ENCODE results near the gene PSD. TPM values are rescaled to one million over a fixed set of nuclear protein-coding genes. Genes with fewer than 3 reads are reported as not detected.

Gene PSD
- total and polyA plus RNA-seq, 7 donors = 0.15 to 1.7 (median 0.51) TPM; not detected in 1

DNA sequence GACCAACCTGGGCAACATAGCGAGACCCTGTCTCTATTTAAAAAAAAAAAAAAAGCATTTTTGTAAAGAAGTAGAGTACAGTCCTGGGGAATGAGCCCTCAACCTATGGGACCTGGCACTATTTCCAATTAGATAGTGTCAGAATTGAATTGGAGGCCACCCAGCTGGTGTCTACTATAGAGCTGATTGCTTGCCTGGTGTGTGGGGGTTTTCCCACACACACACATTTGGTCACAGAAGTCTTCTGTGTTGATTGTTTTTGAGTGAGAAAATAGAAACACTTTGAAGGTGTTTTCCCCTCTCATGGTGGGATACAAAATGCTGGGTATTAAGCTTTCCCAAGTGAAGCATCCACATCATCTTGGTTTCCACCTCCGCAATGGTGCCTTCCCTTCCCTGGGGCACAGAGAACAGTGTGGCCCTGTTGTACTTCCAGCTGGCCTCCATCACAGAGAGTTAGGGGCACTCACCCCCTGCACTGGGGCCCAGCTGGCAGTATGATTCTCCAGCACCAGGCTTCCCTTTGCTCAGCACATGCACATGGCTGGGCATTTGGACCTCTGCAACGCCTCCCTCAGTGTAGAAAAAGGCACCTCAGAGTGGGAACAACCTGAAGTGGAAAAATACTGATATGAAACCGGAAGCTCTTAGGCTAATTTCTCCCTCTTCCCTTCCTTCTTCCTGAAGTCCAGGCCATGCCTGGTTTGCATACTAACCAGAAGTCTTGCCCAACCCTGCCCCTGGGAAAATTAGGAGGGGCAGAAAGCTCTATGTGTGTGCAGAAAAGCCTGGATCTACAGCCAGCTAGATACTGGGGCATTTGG, 33.8 kb downstream of the PSD start:
- intact Hi-C loops (cut with DNase I) = no loop called here
- Histone ChIP-seq H3K4me1 (no peaks in the 10 kb centered on the region), H3K4me3 (no peak overlapping the region), H3K27me3 (ENCODE audit: insufficient read depth in 3 of 3, low read length in 2 of 3) (no peaks in the 10 kb centered on the region), H3K36me3 (ENCODE audit: insufficient read depth in 1 of 2, low read depth in 1 of 2) (peaks cover 3 to 38% of the 10 kb centered on the region in 2 donors), H3K9me3 (no peaks in the 10 kb centered on the region), H3K27ac (no peak overlapping the region)
- peak in 1 of 2 donors; percentile 31 for DNase-seq
- TF ChIP-seq, protein P1, sequence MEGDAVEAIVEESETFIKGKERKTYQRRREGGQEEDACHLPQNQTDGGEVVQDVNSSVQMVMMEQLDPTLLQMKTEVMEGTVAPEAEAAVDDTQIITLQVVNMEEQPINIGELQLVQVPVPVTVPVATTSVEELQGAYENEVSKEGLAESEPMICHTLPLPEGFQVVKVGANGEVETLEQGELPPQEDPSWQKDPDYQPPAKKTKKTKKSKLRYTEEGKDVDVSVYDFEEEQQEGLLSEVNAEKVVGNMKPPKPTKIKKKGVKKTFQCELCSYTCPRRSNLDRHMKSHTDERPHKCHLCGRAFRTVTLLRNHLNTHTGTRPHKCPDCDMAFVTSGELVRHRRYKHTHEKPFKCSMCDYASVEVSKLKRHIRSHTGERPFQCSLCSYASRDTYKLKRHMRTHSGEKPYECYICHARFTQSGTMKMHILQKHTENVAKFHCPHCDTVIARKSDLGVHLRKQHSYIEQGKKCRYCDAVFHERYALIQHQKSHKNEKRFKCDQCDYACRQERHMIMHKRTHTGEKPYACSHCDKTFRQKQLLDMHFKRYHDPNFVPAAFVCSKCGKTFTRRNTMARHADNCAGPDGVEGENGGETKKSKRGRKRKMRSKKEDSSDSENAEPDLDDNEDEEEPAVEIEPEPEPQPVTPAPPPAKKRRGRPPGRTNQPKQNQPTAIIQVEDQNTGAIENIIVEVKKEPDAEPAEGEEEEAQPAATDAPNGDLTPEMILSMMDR (IDR thresholded peaks at IDR 0.05) = no peak
- 51 to 61% (median 55%) methylated on average over 4 of the region's 4 CpGs for WGBS, 3 donors
- ATAC-seq = peak in 2 of 4 donors; percentile 22 to 36

DNA sequence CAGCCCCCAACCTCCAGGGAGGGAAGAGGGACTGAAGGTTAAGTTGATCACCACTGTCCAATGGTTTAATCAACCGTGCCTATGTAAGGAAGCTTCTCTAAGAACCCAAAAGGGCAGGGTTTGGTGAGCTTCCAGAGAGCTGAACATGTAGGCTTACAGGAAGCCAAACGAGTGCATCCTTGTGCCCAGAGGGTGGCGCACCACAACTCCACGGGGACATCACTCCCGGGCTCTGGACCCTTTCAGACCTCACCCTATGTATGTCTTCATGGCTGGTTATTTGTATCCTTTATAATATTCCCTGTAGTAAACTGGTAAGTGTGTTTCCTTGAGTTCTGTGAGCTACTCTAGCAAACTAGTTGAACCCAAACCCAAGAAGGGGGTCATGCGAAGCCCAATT, 34.5 kb downstream of the PSD start:
- intact Hi-C loops (cut with DNase I) = no loop called here
- TF ChIP-seq, protein P1 (IDR thresholded peaks at IDR 0.05) = no peak
- no peak for DNase-seq
- Histone ChIP-seq H3K27ac (no peak overlapping the region), H3K27me3 (ENCODE audit: insufficient read depth in 3 of 3, low read length in 2 of 3) (no peaks in the 10 kb centered on the region), H3K36me3 (ENCODE audit: insufficient read depth in 1 of 2, low read depth in 1 of 2) (peaks cover 6 to 45% of the 10 kb centered on the region in 2 donors), H3K4me1 (no peaks in the 10 kb centered on the region), H3K9me3 (no peaks in the 10 kb centered on the region), H3K4me3 (no peak overlapping the region)
- 36 to 47% (median 42%) methylated on average over 6 of the region's 6 CpGs for WGBS, 3 donors
- ATAC-seq = peak in 2 of 4 donors; percentile 40 to 43

DNA sequence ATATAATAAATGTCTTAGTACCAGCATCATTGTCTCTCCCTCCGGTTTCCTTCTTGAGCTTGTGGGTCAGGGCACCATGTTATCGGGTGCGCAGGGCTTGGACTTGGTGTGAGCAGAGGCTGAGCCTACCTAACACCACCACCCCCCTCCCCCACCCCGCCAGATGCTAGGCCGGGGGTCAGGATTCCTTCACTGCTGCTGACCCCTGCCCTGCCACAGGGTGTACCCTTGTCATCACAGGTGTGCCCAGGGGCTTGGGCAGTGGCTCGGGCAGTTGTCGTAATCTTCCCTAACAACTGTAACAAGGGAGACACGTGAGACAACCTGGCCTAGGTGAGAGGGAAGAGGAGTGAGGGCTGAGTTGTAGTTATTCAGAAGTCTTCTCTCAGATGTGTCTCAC, 35.7 kb downstream of the PSD start:
- Histone ChIP-seq H3K36me3 (ENCODE audit: insufficient read depth in 1 of 2, low read depth in 1 of 2) (peaks cover 9 to 57% of the 10 kb centered on the region in 2 donors), H3K27ac (no peak overlapping the region), H3K4me1 (no peaks in the 10 kb centered on the region), H3K27me3 (ENCODE audit: insufficient read depth in 3 of 3, low read length in 2 of 3) (no peaks in the 10 kb centered on the region), H3K9me3 (no peaks in the 10 kb centered on the region), H3K4me3 (no peak overlapping the region)
- intact Hi-C loops (cut with DNase I) = no loop called here
- TF ChIP-seq, protein P1 (IDR thresholded peaks at IDR 0.05) = no peak
- no peak for ATAC-seq
- 89 to 93% (median 91%) methylated on average over 8 of the region's 8 CpGs for WGBS, 3 donors
- no peak for DNase-seq

DNA sequence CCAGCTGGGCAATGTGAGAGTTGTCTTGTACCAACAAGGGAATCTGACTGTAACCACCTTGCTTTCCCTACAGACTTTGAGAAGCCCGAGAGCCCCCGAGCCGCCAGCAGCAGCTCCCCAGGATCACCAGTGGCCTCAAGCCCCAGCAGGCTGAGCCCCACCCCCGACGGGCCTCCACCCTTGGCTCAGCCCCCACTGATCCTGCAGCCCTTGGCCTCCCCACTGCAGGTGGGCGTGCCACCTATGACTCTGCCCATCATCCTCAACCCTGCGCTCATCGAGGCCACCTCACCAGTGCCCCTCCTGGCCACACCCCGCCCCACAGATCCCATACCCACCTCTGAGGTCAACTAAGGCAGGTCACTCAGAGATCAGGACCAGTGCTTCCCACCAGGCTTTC, 36.6 kb downstream of the PSD start:
- 85 to 87% (median 86%) methylated on average over 9 of the region's 9 CpGs for WGBS, 3 donors

More for the DNA sequence above, 36.6 kb downstream of the PSD start:
- ATAC-seq = no peak
- TF ChIP-seq, protein P1 (IDR thresholded peaks at IDR 0.05) = no peak
- Histone ChIP-seq H3K36me3 (ENCODE audit: insufficient read depth in 1 of 2, low read depth in 1 of 2) (peaks cover 9 to 66% of the 10 kb centered on the region in 2 donors), H3K9me3 (no peaks in the 10 kb centered on the region), H3K4me1 (no peaks in the 10 kb centered on the region), H3K27ac (no peak overlapping the region), H3K27me3 (ENCODE audit: insufficient read depth in 3 of 3, low read length in 2 of 3) (no peaks in the 10 kb centered on the region), H3K4me3 (no peak overlapping the region)
- DNase-seq = no peak
- intact Hi-C loops (cut with DNase I) = no loop called here
